ENCODE measurements around the gene BAD.
"Not testable (repeated sequence)": the region's sequence is repeated elsewhere in the genome, so short reads cannot be mapped to it uniquely, and the experiment has no call there.

DNA sequence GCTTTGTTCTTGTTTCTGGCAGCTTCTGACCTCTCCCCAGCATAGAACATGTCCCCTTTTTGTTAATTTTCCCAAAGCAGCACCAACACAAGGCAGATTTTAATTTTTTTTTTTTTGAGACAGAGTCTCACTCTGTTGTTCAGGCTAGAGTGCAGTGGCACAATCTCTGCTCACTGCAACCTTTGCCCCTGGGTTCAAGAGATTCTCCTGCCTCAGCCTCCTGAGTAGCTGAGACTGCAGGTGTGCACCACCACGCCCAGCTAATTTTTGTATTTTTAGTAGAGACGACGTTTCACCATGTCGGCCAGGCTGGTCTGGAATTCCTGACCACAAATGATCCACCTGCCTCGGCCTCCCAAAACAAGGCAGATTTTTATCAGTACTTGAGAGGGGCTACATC lies 23.3 kb upstream of the BAD start:
- not testable (repeated sequence) for TF ChIP-seq POLR2A (IDR thresholded peaks at IDR 0.05)
- TF ChIP-seq, protein P1, sequence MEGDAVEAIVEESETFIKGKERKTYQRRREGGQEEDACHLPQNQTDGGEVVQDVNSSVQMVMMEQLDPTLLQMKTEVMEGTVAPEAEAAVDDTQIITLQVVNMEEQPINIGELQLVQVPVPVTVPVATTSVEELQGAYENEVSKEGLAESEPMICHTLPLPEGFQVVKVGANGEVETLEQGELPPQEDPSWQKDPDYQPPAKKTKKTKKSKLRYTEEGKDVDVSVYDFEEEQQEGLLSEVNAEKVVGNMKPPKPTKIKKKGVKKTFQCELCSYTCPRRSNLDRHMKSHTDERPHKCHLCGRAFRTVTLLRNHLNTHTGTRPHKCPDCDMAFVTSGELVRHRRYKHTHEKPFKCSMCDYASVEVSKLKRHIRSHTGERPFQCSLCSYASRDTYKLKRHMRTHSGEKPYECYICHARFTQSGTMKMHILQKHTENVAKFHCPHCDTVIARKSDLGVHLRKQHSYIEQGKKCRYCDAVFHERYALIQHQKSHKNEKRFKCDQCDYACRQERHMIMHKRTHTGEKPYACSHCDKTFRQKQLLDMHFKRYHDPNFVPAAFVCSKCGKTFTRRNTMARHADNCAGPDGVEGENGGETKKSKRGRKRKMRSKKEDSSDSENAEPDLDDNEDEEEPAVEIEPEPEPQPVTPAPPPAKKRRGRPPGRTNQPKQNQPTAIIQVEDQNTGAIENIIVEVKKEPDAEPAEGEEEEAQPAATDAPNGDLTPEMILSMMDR (IDR thresholded peaks at IDR 0.05): not testable (repeated sequence)
